Measurements from ENCODE around the gene NTNG2.

DNA sequence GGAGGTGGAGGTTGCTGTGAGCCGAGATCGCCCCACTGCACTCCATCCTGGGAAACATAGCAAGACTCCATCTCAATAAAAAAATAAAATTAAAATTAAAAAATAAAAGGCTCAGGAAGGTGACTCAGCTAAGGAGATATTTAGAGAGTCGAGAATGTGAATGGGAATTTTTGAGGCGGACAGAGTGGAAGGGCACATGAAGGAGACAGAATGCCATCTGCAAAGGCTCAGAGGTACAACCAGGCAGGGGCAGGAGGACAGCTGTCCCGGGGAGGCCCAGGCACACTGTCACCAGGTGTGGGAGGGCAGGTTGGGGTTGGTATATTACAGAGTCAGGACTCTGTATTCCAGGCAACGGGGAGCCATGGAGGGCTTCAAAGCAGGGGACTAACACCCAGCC, 35.5 kb downstream of the NTNG2 start:
- TF ChIP-seq, protein P1, sequence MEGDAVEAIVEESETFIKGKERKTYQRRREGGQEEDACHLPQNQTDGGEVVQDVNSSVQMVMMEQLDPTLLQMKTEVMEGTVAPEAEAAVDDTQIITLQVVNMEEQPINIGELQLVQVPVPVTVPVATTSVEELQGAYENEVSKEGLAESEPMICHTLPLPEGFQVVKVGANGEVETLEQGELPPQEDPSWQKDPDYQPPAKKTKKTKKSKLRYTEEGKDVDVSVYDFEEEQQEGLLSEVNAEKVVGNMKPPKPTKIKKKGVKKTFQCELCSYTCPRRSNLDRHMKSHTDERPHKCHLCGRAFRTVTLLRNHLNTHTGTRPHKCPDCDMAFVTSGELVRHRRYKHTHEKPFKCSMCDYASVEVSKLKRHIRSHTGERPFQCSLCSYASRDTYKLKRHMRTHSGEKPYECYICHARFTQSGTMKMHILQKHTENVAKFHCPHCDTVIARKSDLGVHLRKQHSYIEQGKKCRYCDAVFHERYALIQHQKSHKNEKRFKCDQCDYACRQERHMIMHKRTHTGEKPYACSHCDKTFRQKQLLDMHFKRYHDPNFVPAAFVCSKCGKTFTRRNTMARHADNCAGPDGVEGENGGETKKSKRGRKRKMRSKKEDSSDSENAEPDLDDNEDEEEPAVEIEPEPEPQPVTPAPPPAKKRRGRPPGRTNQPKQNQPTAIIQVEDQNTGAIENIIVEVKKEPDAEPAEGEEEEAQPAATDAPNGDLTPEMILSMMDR (IDR thresholded peaks at IDR 0.05): no peak
- TF ChIP-seq EZH2 (IDR thresholded peaks at IDR 0.05; ENCODE audit: borderline replicate concordance, insufficient read depth, low read depth, low read length, poor library complexity, severe bottlenecking): no peak
